ENCODE data around the gene TMTC2.

GRCh38 chr12:83067981-83068380, 381.3 kb downstream of the TMTC2 start:
- no peak for TF ChIP-seq ZNF274 (IDR thresholded peaks at IDR 0.05; ENCODE audit: low read depth, low read length)
- no peak for TF ChIP-seq SUZ12 (IDR thresholded peaks at IDR 0.05; ENCODE audit: extremely low read depth, insufficient read depth, insufficient read length)
- TF ChIP-seq YY1 (IDR thresholded peaks at IDR 0.05; ENCODE audit: insufficient read depth, insufficient read length) = no peak
